SK-N-MC (cell line): ENCODE measurements around the gene ZNF69.

Experiments used
- EZH2 ChIP-seq: fragments of 200-600 bp; sonication (generic); IDR thresholded peaks from one replicate; pipeline ENCODE4 v1.6.1; 2017; ENCODE audit warnings: antibody characterized with exemption
- POLR2AphosphoS5 ChIP-seq: IDR thresholded peaks from 2 replicates; pipeline ENCODE4 v1.6.1; 2012; ENCODE audit warnings: mild to moderate bottlenecking, low read depth, low read length, borderline replicate concordance

DNA sequence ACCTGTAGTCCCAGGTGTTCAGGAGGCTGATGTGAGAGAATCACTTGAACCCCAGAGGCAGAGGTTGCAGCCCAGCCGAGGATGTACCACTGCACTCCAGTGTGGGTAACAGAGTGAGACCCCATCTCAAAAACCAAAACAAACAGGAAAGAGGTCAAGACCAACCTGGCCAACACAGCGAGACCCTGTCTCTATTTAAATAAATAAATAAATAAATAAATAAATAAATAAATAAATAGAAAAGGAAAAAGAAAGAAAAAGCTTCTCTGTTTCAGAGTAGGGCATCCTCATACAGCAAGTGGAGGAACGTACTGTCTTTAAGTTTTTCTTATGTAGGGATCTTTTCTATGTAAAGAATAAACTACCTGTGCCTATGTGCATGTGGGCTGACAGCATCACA is 39.6 kb downstream of the ZNF69 start:
- no peak for TF ChIP-seq EZH2
- no peak for TF ChIP-seq POLR2AphosphoS5
